K562 (cell line): Measurements from ENCODE around the gene SLC19A1. TPM values are rescaled to one million over a fixed set of nuclear protein-coding genes. Genes with fewer than 3 reads are reported as not detected.

Source experiments
- CHD7 ChIP-seq: fragments of 200-600 bp; sonication (generic); IDR thresholded peaks from one replicate; pipeline ENCODE4 v1.6.1; 2012; ENCODE audit warnings: mild to moderate bottlenecking, low read depth, low read length, inconsistent platforms
- FOS ChIP-seq: IDR thresholded peaks from 3 replicates; pipeline ENCODE4 v1.6.1; 2011; ENCODE audit not compliant: insufficient read length; ENCODE audit errors: extremely low read depth
- polyA plus RNA-seq, 8 experiments: library from polyadenylated mRNA; depleted of rRNA in 4 of 8; stranded (reverse) in 5 of 8; unstranded in 3 of 8; fragments of >200 nt; fragmentation: Nextera tagmentation in 2 of 8; fragmentation: Illumina TruSeq in 1 of 8; extraction: Ambion mirVana in 2 of 8; extraction: Trizol in 1 of 8; gene quantifications; 2 replicates each; pipeline versions ENCODE4 v1.2.1 to v1.2.3, GENCODE V29; 2011 to 2014; ENCODE audit warnings: inconsistent platforms in 1 of 8, missing spikeins in 1 of 8
- total RNA-seq, 7 experiments: library from RNA; depleted of rRNA in 6 of 7; stranded (reverse); fragments of >200 nt in 6 of 7; fragmentation: Illumina TruSeq in 2 of 7; extraction: Trizol in 2 of 7; gene quantifications; 2 replicates each; pipeline versions ENCODE4 v1.2.1 to v1.2.3, GENCODE V29; 2011 to 2021; ENCODE audit warnings: low replicate concordance in 1 of 7

Gene SLC19A1
- total and polyA plus RNA-seq, 9 of the 15 experiments (the other 6 are each of a cell fraction or from before 2014, with no cell fraction given), result 0.65 to 88.7 (median 12.0) TPM

GRCh38 chr21:45463871-45464270, 78.4 kb downstream of the SLC19A1 start (continued):
- TF ChIP-seq CHD7, result no peak
- no peak for TF ChIP-seq FOS
